ENCODE results near the gene SLC10A7.

DNA sequence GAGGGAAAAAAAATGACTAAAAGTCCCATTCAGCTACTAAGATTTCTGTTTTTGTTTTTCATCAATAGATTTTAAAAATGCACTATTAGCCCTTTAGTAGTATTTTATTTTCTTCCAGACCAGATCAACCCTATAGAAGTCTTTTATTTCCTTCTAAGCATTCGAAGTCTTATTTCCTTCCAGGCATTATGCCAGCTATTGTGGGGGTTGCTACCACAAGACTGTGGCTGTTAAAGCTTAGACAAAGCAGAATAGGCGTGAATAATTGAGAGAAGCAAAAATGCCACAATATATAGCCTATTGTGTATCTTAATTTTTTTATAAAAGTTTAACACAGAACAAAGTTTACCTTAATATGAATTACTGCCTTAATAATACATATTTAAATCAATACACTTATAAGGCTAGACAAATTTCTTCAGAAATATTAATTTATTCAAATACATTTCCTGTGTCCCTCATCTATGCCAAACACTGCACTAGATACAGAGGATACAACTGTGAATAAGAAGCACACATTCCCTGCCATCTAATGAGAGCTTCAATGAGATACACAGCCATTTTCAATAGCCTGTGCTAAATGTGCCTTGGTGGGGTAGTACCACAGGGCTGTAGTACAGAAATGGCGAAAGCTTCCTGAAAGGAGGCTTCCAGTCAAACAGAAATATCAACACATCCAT lies 33.1 kb downstream of the SLC10A7 start:
- TF ChIP-seq, protein P1, sequence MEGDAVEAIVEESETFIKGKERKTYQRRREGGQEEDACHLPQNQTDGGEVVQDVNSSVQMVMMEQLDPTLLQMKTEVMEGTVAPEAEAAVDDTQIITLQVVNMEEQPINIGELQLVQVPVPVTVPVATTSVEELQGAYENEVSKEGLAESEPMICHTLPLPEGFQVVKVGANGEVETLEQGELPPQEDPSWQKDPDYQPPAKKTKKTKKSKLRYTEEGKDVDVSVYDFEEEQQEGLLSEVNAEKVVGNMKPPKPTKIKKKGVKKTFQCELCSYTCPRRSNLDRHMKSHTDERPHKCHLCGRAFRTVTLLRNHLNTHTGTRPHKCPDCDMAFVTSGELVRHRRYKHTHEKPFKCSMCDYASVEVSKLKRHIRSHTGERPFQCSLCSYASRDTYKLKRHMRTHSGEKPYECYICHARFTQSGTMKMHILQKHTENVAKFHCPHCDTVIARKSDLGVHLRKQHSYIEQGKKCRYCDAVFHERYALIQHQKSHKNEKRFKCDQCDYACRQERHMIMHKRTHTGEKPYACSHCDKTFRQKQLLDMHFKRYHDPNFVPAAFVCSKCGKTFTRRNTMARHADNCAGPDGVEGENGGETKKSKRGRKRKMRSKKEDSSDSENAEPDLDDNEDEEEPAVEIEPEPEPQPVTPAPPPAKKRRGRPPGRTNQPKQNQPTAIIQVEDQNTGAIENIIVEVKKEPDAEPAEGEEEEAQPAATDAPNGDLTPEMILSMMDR (conservative IDR thresholded peaks at IDR 0.05; ENCODE audit: low read depth in 2 of 2) = no peak
- TF ChIP-seq EZH2 (IDR thresholded peaks at IDR 0.05; ENCODE audit: low read depth, unreplicated experiment) = no peak
- TF ChIP-seq JUNB (IDR thresholded peaks at IDR 0.05; ENCODE audit: unreplicated experiment) = no peak

Data from GM23338 (cell line).